Adipocyte (in vitro differentiated cells): ENCODE results near the gene KATNAL2.
"Not testable (repeated sequence)": the region's sequence is repeated elsewhere in the genome, so short reads cannot be mapped to it uniquely, and the experiment has no call there.

Experiments
- DNase-seq: peaks from one replicate; pipeline ENCODE4 v3.0.0-alpha.2; 2015; ENCODE audit warnings: low read depth
- H3K27me3 ChIP-seq: replicated peaks from 2 replicates; pipeline ENCODE4 v1.7.0; 2013; ENCODE audit warnings: mild to moderate bottlenecking, low read length, moderate library complexity; ENCODE audit not compliant: control insufficient read depth, insufficient read depth
- H3K36me3 ChIP-seq: 2 replicates; pipeline ENCODE4 v1.7.0; 2013; ENCODE audit warnings: low read length, mild to moderate bottlenecking, moderate library complexity; ENCODE audit not compliant: control insufficient read depth, insufficient read depth, severe bottlenecking
- H3K4me1 ChIP-seq: 2 replicates; pipeline ENCODE4 v1.7.0; 2013; ENCODE audit warnings: mild to moderate bottlenecking, low read length, moderate library complexity; ENCODE audit not compliant: control insufficient read depth, insufficient read depth
- H3K4me3 ChIP-seq: 2 replicates; pipeline ENCODE4 v1.7.0; 2013; ENCODE audit warnings: mild to moderate bottlenecking, low read length, moderate library complexity
- H3K9ac ChIP-seq: 2 replicates; pipeline ENCODE4 v1.7.0; 2013; ENCODE audit warnings: mild to moderate bottlenecking, low read length, moderate library complexity
- H3K9me3 ChIP-seq: 2 replicates; pipeline ENCODE4 v1.7.0; 2013; ENCODE audit warnings: mild to moderate bottlenecking, low read length, moderate library complexity; ENCODE audit not compliant: control insufficient read depth

KATNAL2 gene

GRCh38 chr18:47019870-47020269 is 102.5 kb downstream of the KATNAL2 start:
- not testable (repeated sequence) for H3K27me3 ChIP-seq, DNase-seq, H3K9ac ChIP-seq

GRCh38 chr18:47020757-47021156 is 103.4 kb downstream of the KATNAL2 start:
- not testable (repeated sequence) for DNase-seq, H3K27me3 ChIP-seq, H3K9ac ChIP-seq, H3K9me3 ChIP-seq, H3K4me1 ChIP-seq, H3K4me3 ChIP-seq, H3K36me3 ChIP-seq

More at GRCh38 chr18:47019870-47020269, 102.5 kb downstream of the KATNAL2 start:
- not testable (repeated sequence) for H3K9me3 ChIP-seq, H3K4me1 ChIP-seq, H3K36me3 ChIP-seq, H3K4me3 ChIP-seq

GRCh38 chr18:47022821-47023220 is 105.4 kb downstream of the KATNAL2 start:
- not testable (repeated sequence) for DNase-seq, H3K9me3 ChIP-seq

GRCh38 chr18:47023769-47024465 is 106.5 kb downstream of the KATNAL2 start:
- not testable (repeated sequence) for H3K4me3 ChIP-seq, H3K36me3 ChIP-seq, H3K4me1 ChIP-seq, DNase-seq, H3K9me3 ChIP-seq, H3K9ac ChIP-seq, H3K27me3 ChIP-seq

More at GRCh38 chr18:47022821-47023220, 105.4 kb downstream of the KATNAL2 start:
- H3K9ac ChIP-seq, H3K4me3 ChIP-seq, H3K36me3 ChIP-seq, H3K4me1 ChIP-seq, H3K27me3 ChIP-seq: not testable (repeated sequence)

GRCh38 chr18:47025557-47026174 is 108.3 kb downstream of the KATNAL2 start:
- H3K4me1 ChIP-seq, H3K27me3 ChIP-seq, H3K9ac ChIP-seq, H3K36me3 ChIP-seq, DNase-seq, H3K4me3 ChIP-seq, H3K9me3 ChIP-seq: not testable (repeated sequence)

GRCh38 chr18:47028738-47029137 is 111.3 kb downstream of the KATNAL2 start:
- H3K9me3 ChIP-seq, H3K4me3 ChIP-seq, H3K4me1 ChIP-seq, H3K9ac ChIP-seq, H3K27me3 ChIP-seq, H3K36me3 ChIP-seq, DNase-seq: not testable (repeated sequence)

- DNase-seq, H3K4me3 ChIP-seq, H3K27me3 ChIP-seq, H3K9me3 ChIP-seq, H3K4me1 ChIP-seq, H3K9ac ChIP-seq, H3K36me3 ChIP-seq: not testable (repeated sequence)
Observed at GRCh38 chr18:47029684-47030353, 112.4 kb downstream of the KATNAL2 start.

- H3K4me1 ChIP-seq, H3K36me3 ChIP-seq, DNase-seq, H3K4me3 ChIP-seq, H3K27me3 ChIP-seq, H3K9me3 ChIP-seq, H3K9ac ChIP-seq: not testable (repeated sequence)
Observed at GRCh38 chr18:47030887-47031286, 113.5 kb downstream of the KATNAL2 start.

GRCh38 chr18:47032945-47033344 is 115.5 kb downstream of the KATNAL2 start:
- Histone ChIP-seq H3K9ac (no peak overlapping the region), H3K36me3 (no peaks in the 10 kb centered on the region), H3K4me3 (no peak overlapping the region), H3K9me3 (no peaks in the 10 kb centered on the region), H3K27me3 (no peaks in the 10 kb centered on the region), H3K4me1 (no peaks in the 10 kb centered on the region)
- no peak for DNase-seq

GRCh38 chr18:47034591-47034990 is 117.2 kb downstream of the KATNAL2 start:
- H3K27me3 ChIP-seq, H3K9me3 ChIP-seq, DNase-seq, H3K9ac ChIP-seq, H3K36me3 ChIP-seq, H3K4me1 ChIP-seq, H3K4me3 ChIP-seq: not testable (repeated sequence)

- H3K27me3 ChIP-seq: no peaks in the 10 kb centered on the region
- no peak within 1 kb of the TSS for H3K4me3 ChIP-seq
- no peaks in the 10 kb centered on the region for H3K4me1 ChIP-seq
- no peaks in the 10 kb centered on the region for H3K36me3 ChIP-seq
- DNase-seq: no peak
- H3K9me3 ChIP-seq: no peaks in the 10 kb centered on the region
- no peak within 1 kb of the TSS for H3K9ac ChIP-seq
Observed at GRCh38 chr18:47035156-47035671, 117.8 kb downstream of the KATNAL2 start, which contains the start of gene ELOA2. TSS of gene ELOA2 (minus strand) at chr18:47035621. CDS start at chr18:47035264, 357 bp downstream.
